NB4 (cell line): ENCODE data around the gene THSD4.

Source experiments
- DNase-seq: peaks from one replicate; pipeline ENCODE4 v3.0.0; 2010; ENCODE audit warnings: low read depth
- H3K4me3 ChIP-seq: one replicate; pipeline ENCODE4 v1.5.1; 2011; ENCODE audit warnings: mild to moderate bottlenecking, low read depth, low read length, moderate library complexity
- MAX ChIP-seq: IDR thresholded peaks from 2 replicates; pipeline ENCODE4 v1.6.1; 2011; ENCODE audit warnings: low read depth, low read length
- MYC ChIP-seq: IDR thresholded peaks from 2 replicates; pipeline ENCODE4 v1.6.1; 2011; ENCODE audit warnings: low read depth, low read length
- POLR2A ChIP-seq: IDR thresholded peaks from 2 replicates; pipeline ENCODE4 v1.6.1; 2011; ENCODE audit warnings: mild to moderate bottlenecking; ENCODE audit not compliant: insufficient read length; ENCODE audit errors: extremely low read depth
- TF ChIP-seq, protein P1 (sequence below): IDR thresholded peaks from one replicate; pipeline ENCODE4 v1.5.1; 2012; ENCODE audit warnings: low read depth, low read length

THSD4 gene

DNA sequence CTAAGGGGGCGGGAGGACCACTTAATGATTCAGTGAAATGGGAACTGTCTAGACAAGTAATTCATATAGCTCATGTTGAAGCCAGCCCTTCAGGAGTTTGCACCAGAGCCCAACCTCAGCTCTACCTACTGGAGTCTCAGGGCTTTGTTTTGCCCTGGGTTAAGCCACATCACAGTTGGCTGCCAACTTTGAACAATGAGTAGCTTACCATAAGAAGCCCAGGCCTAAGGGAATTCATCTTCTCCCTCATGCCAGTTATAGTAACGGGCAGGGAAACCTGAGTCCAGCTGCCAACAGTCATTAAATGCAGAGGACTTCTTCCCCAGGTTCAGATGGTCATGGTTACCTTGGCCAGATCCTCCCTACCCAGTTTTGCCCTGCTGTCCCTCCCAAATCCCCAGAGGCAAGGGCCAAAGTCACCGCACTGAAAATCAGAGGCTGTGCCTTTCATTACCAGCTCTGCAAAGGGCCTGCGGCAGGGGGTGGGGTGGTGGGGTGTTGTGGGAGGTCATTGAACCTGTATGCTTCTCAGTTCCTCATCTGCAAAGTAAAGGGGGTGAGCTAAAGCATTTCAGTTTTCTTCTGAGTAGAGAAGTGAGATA is 392.9 kb downstream of the THSD4 start:
- TF ChIP-seq, protein P1, sequence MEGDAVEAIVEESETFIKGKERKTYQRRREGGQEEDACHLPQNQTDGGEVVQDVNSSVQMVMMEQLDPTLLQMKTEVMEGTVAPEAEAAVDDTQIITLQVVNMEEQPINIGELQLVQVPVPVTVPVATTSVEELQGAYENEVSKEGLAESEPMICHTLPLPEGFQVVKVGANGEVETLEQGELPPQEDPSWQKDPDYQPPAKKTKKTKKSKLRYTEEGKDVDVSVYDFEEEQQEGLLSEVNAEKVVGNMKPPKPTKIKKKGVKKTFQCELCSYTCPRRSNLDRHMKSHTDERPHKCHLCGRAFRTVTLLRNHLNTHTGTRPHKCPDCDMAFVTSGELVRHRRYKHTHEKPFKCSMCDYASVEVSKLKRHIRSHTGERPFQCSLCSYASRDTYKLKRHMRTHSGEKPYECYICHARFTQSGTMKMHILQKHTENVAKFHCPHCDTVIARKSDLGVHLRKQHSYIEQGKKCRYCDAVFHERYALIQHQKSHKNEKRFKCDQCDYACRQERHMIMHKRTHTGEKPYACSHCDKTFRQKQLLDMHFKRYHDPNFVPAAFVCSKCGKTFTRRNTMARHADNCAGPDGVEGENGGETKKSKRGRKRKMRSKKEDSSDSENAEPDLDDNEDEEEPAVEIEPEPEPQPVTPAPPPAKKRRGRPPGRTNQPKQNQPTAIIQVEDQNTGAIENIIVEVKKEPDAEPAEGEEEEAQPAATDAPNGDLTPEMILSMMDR: no peak
- no peak for TF ChIP-seq POLR2A
- TF ChIP-seq MYC: no peak
- no peak for TF ChIP-seq MAX
- DNase-seq: no peak
- H3K4me3 ChIP-seq: no peak overlapping the region

- no peak overlapping the region for H3K4me3 ChIP-seq
- TF ChIP-seq MAX (no peak), MYC (no peak), POLR2A (no peak)
- TF ChIP-seq, protein P1: no peak
- DNase-seq: no peak
Observed at GRCh38 chr15:71509139-71509538, 393.9 kb downstream of the THSD4 start.

DNA sequence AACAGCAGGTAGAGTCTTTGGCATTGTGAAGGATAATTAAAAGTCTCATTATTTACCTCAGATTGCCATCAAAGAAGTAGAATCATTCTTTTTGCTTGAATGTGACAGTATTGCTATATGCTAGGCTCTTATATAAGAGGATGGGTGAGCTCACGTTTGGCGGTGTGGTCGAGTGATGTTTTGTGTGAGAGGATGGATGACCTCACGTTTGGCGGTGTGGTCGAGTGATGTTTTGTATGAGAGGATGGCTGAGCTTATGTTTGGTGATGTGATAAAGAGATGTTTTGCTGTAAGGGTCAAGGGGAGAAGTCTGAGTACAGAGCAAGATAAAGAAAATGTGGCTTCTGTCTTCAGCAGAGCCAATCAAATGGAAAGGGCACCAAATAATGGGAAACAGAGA is 395.5 kb downstream of the THSD4 start:
- H3K4me3 ChIP-seq: no peak overlapping the region
- no peak for DNase-seq
- TF ChIP-seq MYC (no peak), MAX (no peak), POLR2A (no peak)
- TF ChIP-seq, protein P1: no peak

GRCh38 chr15:71511796-71512681 is 396.8 kb downstream of the THSD4 start:
- no peak for DNase-seq
- H3K4me3 ChIP-seq: no peak overlapping the region
- TF ChIP-seq MYC: no peak

DNA sequence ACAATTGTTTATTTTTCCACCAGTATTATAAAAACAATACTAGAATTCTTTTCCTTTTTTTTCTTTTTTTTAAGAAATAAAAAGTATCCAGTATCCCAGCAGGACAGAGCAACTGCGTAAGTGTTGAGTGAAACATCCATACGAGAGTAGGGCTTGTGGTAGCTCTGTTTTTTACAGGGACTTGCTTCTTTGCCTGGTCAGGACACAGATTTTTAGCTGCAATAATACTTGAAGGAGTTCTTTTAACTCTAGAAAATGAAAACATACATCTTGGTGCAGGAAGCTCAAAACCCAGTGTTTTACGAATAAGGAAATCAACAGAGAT is 397.4 kb downstream of the THSD4 start:
- no peak for TF ChIP-seq MAX
- TF ChIP-seq, protein P1: no peak
- TF ChIP-seq POLR2A: no peak
- no peak for TF ChIP-seq MYC
- no peak for DNase-seq
- no peak overlapping the region for H3K4me3 ChIP-seq

- TF ChIP-seq MAX: no peak
- no peak for TF ChIP-seq POLR2A
- TF ChIP-seq, protein P1: no peak
- TF ChIP-seq MYC: no peak
- DNase-seq: no peak
- no peak overlapping the region for H3K4me3 ChIP-seq
Observed at GRCh38 chr15:71515375-71516186, 400.3 kb downstream of the THSD4 start.
